ENCODE results near the gene DDRGK1.
"Not testable (repeated sequence)": the region's sequence is repeated elsewhere in the genome, so short reads cannot be mapped to it uniquely, and the experiment has no call there.

The DDRGK1 gene

DNA sequence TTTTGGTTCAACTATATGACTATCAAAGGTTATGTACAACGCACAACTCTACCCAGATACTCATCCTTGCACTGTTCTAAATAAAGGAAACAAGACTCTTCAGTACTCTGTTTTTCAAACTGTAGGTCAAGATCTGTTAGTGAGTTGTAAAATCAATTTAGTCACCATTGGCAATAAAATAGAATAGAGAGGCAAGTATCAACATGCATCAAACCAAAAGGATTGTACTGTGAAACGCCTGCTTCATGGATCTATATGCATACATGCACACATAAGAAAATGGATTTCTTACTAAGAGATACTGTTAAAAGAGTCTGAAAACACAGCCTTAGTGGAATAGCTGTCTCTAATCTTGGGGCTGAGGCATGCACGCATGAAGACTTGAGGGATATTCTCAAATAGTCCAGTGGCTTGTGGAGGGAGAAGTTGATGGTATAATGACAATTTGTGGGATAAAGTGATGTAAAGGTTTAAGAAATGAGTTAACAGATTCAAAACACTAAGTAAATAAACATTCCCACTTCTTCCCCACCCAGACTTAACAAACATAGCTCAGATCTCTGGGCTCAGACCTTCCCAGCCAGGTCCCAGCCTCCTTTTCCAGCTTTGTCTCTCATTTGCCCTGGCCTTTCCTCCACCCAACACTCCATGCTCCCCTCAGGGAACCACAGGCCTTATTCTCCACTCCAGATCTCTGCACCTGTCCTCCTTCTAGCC is 20.4 kb downstream of the DDRGK1 start:
- DNase-seq (ENCODE audit: low spot score) = no peak

GRCh38 chr20:3182429-3182828 is 22.1 kb downstream of the DDRGK1 start:
- not testable (repeated sequence) for DNase-seq (ENCODE audit: low spot score)

DNA sequence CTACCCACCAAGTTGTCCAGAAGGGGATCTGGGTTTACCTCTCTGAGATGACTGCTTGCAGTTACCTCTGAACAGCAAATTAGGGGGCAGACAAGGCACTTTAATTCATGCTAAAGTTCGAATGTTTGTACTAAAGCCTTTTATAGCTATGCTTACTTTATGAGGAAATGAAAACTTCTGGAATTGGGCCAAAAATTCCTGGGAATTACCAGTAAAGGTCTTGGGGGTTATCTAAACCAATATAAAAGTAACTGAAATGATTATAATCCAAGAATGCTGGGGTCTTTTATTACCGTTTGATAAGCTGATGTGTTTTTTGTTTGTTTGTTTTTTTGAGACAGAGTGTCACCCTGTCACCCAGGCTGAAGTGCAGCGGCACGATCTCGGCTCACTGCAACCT is 23.2 kb downstream of the DDRGK1 start:
- no peak for DNase-seq (ENCODE audit: low spot score)

- no peak for DNase-seq (ENCODE audit: low spot score)
Observed at GRCh38 chr20:3180319-3180718, 24.2 kb downstream of the DDRGK1 start.

- no peak for DNase-seq (ENCODE audit: low spot score)
Observed at GRCh38 chr20:3177746-3178485, 26.6 kb downstream of the DDRGK1 start.

- no peak for DNase-seq (ENCODE audit: low spot score)
Observed at GRCh38 chr20:3175270-3175669, 29.2 kb downstream of the DDRGK1 start.

DNA sequence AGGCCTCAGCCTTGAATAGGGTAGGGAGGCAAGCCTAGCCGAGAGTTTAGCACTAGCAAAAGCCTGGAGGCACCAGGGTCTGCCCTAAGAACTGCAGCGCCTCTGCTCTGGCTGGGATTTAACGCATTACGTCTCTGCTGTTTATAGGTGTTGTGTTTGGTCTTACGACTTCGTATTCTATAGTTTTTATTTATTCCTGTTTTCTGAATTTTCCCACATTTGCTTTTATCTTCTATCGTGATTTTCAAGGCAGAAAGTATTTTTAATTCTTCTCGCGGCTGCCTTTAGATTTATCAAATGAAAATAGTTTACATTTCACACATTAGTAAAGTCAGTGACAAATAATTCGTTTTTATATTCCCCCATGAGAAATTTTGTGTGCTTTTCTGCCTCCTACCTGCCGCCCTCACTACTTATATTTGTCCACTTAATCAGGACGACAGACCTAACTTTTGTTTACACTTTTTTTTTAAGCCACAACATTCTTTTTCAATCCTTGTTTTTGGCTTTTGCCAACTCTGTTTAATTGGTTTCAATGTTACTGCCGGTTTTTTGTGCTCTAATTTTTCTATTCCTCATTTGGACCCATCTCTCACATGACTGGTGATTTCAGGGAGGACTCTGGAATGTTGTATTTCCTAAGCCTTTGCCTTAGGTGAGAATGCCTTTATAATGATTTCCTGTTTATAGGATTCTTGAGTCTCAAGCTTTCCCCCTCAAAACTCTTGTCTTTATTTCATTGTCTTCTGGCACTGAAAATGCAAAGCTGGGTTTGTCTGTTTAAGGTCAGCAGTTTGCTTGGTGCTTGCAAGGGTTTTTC is 29.8 kb downstream of the DDRGK1 start:
- DNase-seq (ENCODE audit: low spot score) = no peak

DNA sequence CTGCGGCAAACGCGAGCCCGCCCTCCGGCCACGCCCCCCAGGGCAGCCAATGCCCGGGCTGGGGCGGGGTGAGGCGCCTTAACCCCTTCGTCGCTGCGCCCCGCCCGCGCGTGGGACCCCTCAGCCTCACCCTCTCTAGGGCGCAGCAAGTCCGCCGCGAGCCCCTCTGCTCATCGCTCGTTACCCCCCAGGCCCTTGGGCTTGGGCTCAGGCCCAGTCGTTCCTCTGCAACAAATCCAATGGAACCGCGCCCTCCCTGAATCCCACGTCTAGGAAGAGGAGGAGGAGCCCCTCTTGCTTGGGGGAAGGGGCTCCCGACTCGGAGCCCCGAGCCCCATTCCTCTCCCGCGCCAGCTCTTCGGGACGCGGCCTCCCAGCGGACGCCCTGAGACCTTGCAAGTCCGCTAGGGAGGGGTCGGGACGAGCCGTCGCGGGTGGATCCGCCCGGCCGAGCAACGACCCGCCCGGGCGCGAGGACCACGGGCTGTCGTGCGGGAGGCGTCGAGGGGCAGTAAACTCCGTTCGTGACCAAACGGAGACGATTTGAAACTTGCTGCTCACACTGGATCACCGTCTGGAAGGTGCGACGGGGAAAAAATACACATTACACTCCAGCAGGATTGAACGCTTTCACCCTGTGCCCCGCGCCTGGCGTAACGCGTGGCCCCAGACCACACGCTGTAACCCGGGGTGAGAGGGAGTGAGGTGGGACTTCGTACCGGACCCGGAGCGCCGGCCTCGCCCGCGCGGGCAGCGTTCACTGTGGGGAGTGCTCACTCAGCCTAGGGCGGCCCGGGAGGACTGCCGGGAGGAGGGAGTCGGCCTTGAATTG is 30.7 kb downstream of the DDRGK1 start:
- DNase-seq (ENCODE audit: low spot score) = peak; percentile 93

DNA sequence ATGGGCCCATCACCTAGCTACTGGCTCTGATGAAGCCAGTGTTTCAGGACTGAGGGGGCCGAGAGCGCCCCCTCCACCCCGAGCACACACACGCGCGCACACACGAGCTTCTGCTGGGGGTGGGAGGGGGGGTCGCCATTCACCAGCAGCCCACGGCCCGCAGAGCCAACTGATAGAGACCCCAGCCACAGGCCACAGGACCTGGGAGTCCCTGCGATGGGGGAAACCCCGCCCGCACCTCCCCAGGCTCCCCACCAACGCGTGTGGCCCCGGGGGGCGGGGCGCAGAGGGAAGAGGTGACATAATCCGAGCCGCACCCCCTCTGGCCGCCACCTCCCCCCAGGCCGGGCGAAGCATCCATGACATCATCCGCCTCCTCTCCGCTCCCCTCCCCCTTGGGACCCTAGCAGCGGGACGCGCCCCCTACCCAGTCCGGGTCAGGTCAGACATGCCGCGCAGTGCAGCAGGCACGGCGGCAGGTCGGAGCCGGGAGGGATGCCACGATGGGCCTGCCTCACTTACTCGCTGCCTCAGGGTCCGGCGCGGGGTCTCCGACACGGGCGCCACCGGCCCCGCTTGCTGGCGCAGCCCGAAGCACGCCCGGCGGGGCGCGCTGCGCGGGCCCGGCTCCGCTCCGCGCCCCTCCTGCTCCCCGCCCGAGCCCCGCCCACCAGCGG is 31.4 kb downstream of the DDRGK1 start, which contains the start of gene LZTS3:
Gene LZTS3 (minus strand): TSS at position 617 of the 677 bp plus-strand sequence. CDS start 6,386 bp downstream, outside the sequence.
- peak; percentile 86 for DNase-seq (ENCODE audit: low spot score)

DNA sequence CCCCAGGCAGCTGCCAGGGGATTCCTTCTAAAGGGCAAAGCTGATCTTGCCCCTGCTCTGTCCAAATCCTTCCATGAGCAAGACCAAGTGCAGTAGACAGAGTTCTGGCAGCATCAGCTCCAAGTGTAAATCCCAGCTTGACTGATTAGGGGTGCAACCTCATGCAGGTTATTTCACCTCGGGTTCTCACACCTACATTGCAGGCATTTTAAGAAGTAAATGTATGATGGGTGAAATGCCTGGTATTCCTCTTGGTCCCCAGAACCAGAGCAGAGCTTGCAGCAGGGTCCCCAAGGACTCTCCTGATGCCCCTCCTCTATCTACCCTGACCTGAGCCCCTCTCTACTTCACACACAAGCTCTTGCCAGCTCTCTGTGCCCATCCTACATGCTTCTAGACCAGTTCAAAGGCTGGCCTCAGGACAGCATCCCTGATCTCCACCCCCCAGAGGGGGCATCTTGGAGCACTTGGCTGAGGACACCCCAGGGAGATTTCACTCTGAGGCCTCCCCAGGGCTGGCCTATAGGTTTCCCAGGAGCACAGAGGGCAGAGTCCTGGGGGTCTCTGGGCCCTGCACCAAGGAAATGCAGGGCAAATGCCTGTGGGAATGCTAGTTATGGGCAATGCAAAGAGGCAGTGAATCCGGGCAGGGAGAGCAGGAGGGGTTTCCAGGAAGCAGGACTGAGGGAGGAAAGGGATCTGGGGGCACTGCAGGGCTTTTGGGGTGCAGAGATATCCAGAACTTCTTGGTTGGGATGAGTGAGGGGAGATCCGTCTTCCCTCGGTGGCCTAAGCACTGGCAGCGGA is 32.2 kb downstream of the DDRGK1 start:
- DNase-seq (ENCODE audit: low spot score) = no peak

- DNase-seq (ENCODE audit: low spot score) = no peak
Observed at GRCh38 chr20:3171391-3172125, 32.9 kb downstream of the DDRGK1 start.

DNA sequence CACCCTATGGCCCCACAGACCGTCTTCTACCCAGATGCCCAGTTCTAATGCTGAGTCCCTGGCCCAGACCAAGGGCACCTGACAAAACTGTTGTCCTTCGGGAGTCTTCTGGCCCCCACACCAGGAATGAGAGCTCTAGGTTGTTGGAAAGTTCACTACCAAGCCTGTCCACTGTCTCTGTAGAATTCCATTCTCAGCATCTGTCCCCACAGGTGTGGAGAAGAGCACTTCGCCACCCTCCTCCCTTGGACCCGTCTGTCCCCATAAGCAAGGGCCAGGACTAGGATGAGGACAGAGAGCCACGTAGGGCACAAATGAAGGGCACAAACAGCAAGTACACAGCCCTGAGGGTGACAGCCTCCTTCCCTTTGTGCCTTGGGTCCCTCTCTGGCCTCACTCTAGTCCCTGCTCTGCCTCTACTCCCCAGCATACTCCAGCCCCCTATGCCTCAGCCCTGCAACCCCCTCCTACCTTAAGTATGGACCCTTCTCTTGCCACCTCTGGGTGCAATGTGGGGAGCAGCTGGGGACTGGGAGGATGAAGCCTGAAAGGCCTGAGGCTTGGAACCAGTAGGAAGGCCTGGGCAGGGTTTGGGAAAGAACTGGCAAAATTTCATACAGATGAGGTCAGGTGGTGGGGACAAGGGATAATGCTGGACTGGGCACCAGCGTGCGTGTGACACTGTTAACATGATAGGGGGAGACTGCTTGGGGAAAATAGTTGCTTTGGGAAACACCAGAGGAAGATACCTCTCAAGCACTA is 35.5 kb downstream of the DDRGK1 start:
- no peak for DNase-seq (ENCODE audit: low spot score)

DNA sequence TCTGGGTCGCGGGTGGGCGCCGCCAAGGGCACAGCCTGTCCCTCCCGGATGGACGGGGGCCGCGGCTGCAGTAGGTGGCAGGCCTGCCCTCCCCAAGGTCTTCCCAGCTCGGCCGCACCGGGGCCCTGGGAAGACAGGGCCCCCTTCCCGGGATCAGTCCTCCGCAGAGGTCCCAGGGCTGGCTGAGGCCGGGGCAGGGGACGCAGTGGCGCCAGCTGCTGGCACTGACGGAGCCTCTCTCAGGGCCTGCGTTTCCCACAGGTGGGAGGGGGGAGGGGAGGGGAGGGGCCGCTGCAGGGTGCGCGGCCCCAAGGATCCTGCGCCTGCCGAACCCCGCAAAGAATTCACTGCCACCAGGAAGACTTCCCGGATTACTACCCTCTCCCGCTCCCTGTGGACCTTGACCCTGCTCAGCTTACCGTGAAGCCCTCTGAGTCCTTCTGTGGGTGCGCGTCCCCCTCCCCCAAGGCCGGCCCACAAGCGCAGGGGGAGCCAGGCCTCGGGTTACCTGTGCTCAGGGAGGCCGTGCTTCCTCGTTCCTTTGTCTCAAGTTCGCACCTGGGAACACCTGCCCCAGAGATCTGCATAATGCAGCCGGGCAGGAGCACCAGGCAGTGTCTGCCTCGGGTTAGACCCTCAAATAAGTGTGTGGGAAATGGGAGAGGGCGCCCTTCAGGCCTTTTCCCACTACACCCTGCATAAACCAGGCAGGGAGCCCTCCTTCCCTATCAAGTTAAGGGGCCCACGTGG is 36.2 kb downstream of the DDRGK1 start:
- no peak for DNase-seq (ENCODE audit: low spot score)

DNA sequence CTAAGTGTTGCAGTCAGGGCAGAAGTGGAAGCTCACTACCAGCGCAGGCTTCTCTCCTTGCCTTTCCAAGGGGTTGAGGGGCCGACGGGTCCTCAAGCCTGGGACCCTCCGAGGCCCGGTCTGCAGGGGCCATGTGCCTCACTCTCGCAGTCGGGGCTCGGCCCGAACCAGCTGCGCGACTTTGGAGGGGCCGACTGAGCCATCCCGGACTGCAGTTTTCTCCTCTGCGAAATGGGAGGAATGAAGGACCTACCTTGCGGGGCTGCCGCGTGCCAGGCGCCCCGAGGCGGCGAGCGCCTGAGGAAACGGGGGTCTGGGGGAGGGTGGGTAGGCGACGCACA is 36.8 kb downstream of the DDRGK1 start:
- DNase-seq (ENCODE audit: low spot score) = no peak

DNA sequence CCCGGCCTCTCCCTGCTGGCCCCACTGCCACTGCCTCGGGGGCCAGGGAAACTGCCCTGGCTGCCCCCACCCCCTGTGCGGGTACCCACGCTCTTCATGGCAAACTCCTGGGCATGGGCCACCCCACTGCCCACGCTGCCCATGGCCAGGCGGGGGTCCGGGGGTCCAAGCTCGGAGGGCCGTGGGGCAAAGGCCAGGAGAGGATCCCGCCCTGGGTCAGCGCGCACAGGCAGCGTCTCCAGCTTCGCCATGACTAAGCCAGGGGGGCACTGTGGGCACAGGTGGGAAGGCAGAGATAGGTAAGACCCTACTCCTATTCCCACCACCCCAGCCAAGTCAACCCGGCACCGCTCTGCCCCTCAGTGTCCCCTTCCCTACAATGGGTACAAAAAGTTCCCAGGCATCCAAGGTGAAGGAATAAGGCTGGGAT is 37.6 kb downstream of the DDRGK1 start:
- no peak for DNase-seq (ENCODE audit: low spot score)

DNA sequence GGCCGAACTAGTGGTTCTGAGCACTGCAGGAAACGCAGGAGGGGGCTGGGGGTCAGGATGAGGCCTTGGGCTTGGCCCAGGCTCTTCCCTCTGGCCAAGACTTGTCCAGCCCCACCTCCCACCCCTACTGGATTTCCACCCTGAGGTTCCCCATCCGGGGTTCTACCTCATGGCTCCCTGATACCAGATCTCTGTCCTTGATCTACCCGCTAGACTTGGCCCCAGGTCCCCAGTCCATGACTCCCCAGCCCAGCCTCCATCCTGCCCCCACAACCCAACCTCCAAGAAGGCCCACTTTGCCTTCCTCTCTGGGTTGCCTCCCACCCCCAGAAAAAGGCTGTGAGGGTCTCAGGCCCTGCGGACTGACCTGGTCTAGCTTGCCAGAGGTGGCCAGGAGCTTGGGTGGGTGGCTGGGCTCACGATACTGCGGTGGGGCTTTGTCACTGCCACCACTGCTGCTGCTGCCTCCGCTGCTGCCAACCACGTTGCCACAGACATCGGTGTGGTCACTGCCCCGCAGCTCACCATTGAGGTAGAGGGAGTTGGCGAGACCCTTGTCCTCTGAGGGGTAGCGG is 38.1 kb downstream of the DDRGK1 start:
- DNase-seq (ENCODE audit: low spot score) = no peak

GRCh38 chr20:3165473-3166337 is 38.8 kb downstream of the DDRGK1 start:
- DNase-seq (ENCODE audit: low spot score) = peak; percentile 76
